Gastroesophageal sphincter (tissue), 4 donors: ENCODE measurements around the gene CORO2B. TPM values are rescaled to one million over a fixed set of nuclear protein-coding genes. Genes with fewer than 3 reads are reported as not detected.
A peak's percentile ranks its signal among the peaks of the same experiment; 100 is the strongest.

Experiments used
- ATAC-seq: fragments of 150-250 bp; one replicate; pipeline ENCODE4 v1.9.1; 2016; ENCODE audit warnings: mild to moderate bottlenecking, moderate library complexity
- H3K27ac ChIP-seq, 4 donors: fragments of 200-600 bp; sonication (generic) in 3 of 4; 1 replicate in 3 of 4; 2 replicates in 1 of 4; pipeline ENCODE4 v1.5.1; 2016 to 2019
- H3K27me3 ChIP-seq: fragments of 200-600 bp; sonication (generic); one replicate; pipeline ENCODE4 v1.5.1; 2019
- H3K36me3 ChIP-seq, 2 donors: fragments of 200-600 bp; sonication (generic); one replicate each; pipeline ENCODE4 v1.5.1; 2019; ENCODE audit warnings: control low read depth in 1 of 2
- H3K4me1 ChIP-seq, 3 donors: fragments of 200-600 bp; sonication (generic); 1 replicate in 2 of 3; 2 replicates in 1 of 3; pipeline ENCODE4 v1.5.1; 2016 to 2019; ENCODE audit warnings: control low read depth in 2 of 3
- H3K4me3 ChIP-seq, 2 donors: fragments of 200-600 bp; sonication (generic); one replicate each; pipeline ENCODE4 v1.5.1; 2019; ENCODE audit warnings: mild to moderate bottlenecking in 1 of 2, moderate library complexity in 1 of 2
- H3K9me3 ChIP-seq, 3 donors: fragments of 200-600 bp; sonication (generic); one replicate each; pipeline ENCODE4 v1.5.1; 2017 to 2019; ENCODE audit warnings: control low read depth in 2 of 3
- CTCF ChIP-seq, 4 experiments: fragments of 200-600 bp in 2 of 4; fragments of 450-650 bp in 2 of 4; sonication (generic) in 1 of 4; IDR thresholded peaks; one replicate each; pipeline ENCODE4 v1.5.1; 2017 to 2019; ENCODE audit warnings: antibody characterized with exemption in 4 of 4, mild to moderate bottlenecking in 2 of 4, moderate library complexity in 2 of 4
- EP300 ChIP-seq: sonication (generic); formaldehyde crosslinking; IDR thresholded peaks from one replicate; pipeline ENCODE4 v1.6.1; 2017; ENCODE audit warnings: antibody characterized with exemption, mild to moderate bottlenecking
- POLR2A ChIP-seq, 2 donors: fragments of 450-650 bp; IDR thresholded peaks; one replicate each; pipeline ENCODE4 v1.6.1; 2017; ENCODE audit warnings: antibody characterized with exemption in 2 of 2, mild to moderate bottlenecking in 2 of 2, moderate library complexity in 1 of 2
- POLR2AphosphoS5 ChIP-seq: sonication (generic); formaldehyde crosslinking; IDR thresholded peaks from one replicate; pipeline ENCODE4 v1.6.1; 2017; ENCODE audit warnings: antibody characterized with exemption
- whole genome bisulfite sequencing, 2 donors: methylation state at CpG; one replicate each; pipeline ENCODE4 v1.1.5; 2018; ENCODE audit warnings: low coverage in 1 of 2; 5-methylcytosine and 5-hydroxymethylcytosine counted together
- total RNA-seq, 4 donors: library from RNA; depleted of rRNA; stranded (reverse); fragments of >200 nt; gene quantifications; one replicate each; pipeline ENCODE4 v1.1.0, GENCODE V29; 2016

The CORO2B gene
- total RNA-seq, 4 donors from 2014 or later, result 3.2 to 9.1 (median 6.6) TPM

GRCh38 chr15:68551296-68551635 lies 27.5 kb upstream of the CORO2B start:
- TF ChIP-seq CTCF (IDR thresholded peaks at IDR 0.05) (no peak), POLR2AphosphoS5 (no peak), POLR2A (IDR thresholded peaks at IDR 0.05) (no peak), EP300 (no peak)
- Histone ChIP-seq H3K4me1 (no peaks in the 10 kb centered on the region), H3K36me3 (no peaks in the 10 kb centered on the region), H3K27ac (no peak overlapping the region), H3K9me3 (no peaks in the 10 kb centered on the region), H3K4me3 (no peak overlapping the region), H3K27me3 (peaks cover 43% of the 10 kb centered on the region)
- WGBS, 2 donors, result no CpG with 5 or more reads among the region's 5 CpGs
- no peak for ATAC-seq

- no peak for ATAC-seq
- H3K27me3 ChIP-seq, result peaks cover 43% of the 10 kb centered on the region
- WGBS, 2 donors, result 61 to 88% methylated on average over 2 to 6 of the region's 6 CpGs
These were observed 26.4 kb upstream of the CORO2B start for GRCh38 chr15:68552344-68552743.

GRCh38 chr15:68552773-68553172 lies 26.0 kb upstream of the CORO2B start:
- Histone ChIP-seq H3K9me3 (no peaks in the 10 kb centered on the region), H3K27ac (no peak overlapping the region), H3K4me3 (no peak overlapping the region), H3K36me3 (no peaks in the 10 kb centered on the region), H3K4me1 (no peaks in the 10 kb centered on the region), H3K27me3 (peaks cover 44% of the 10 kb centered on the region)
- no peak for ATAC-seq
- TF ChIP-seq EP300 (no peak), CTCF (IDR thresholded peaks at IDR 0.05) (no peak), POLR2AphosphoS5 (no peak), POLR2A (IDR thresholded peaks at IDR 0.05) (no peak)
- 40% methylated on average over 1 of the region's 6 CpGs; no CpG with 5 or more reads in 1 of the 2 donors for WGBS, 2 donors

More at GRCh38 chr15:68552344-68552743, 26.4 kb upstream of the CORO2B start:
- no peaks in the 10 kb centered on the region for H3K4me1 ChIP-seq
- H3K9me3 ChIP-seq, result no peaks in the 10 kb centered on the region
- TF ChIP-seq POLR2AphosphoS5 (no peak), POLR2A (IDR thresholded peaks at IDR 0.05) (no peak), CTCF (IDR thresholded peaks at IDR 0.05) (no peak), EP300 (no peak)
- H3K4me3 ChIP-seq, result no peak overlapping the region
- no peaks in the 10 kb centered on the region for H3K36me3 ChIP-seq
- H3K27ac ChIP-seq, result no peak overlapping the region

GRCh38 chr15:68553314-68553993 lies 25.3 kb upstream of the CORO2B start:
- Histone ChIP-seq H3K27me3 (peaks cover 51% of the 10 kb centered on the region), H3K27ac (no peak overlapping the region), H3K9me3 (no peaks in the 10 kb centered on the region), H3K4me1 (no peaks in the 10 kb centered on the region), H3K36me3 (no peaks in the 10 kb centered on the region), H3K4me3 (no peak overlapping the region)
- TF ChIP-seq EP300, result no peak
- TF ChIP-seq CTCF (IDR thresholded peaks at IDR 0.05), result no peak
- no peak for TF ChIP-seq POLR2AphosphoS5
- TF ChIP-seq POLR2A (IDR thresholded peaks at IDR 0.05), result no peak
- ATAC-seq, result no peak
- WGBS, 2 donors, result 74 to 82% methylated on average over 5 to 8 of the region's 8 CpGs

- Histone ChIP-seq H3K9me3 (no peaks in the 10 kb centered on the region), H3K4me1 (peaks cover 0 to 6% (median 3%) of the 10 kb centered on the region in 3 donors), H3K4me3 (no peak overlapping the region), H3K27ac (no peak overlapping the region), H3K27me3 (peaks cover 58% of the 10 kb centered on the region), H3K36me3 (no peaks in the 10 kb centered on the region)
- WGBS, 2 donors, result 48 to 81% methylated on average over 5 to 8 of the region's 10 CpGs
- peak; percentile 25 for ATAC-seq
- TF ChIP-seq EP300, result no peak
- TF ChIP-seq POLR2A (IDR thresholded peaks at IDR 0.05), result no peak
- TF ChIP-seq POLR2AphosphoS5, result no peak
- peak; percentile 37 to 73 (median 58) for TF ChIP-seq CTCF (IDR thresholded peaks at IDR 0.05)
These were observed 24.6 kb upstream of the CORO2B start for GRCh38 chr15:68553994-68554720.
